Neural progenitor cell (in vitro differentiated cells): Measurements from ENCODE around the gene TCEANC2. TPM values are rescaled to one million over a fixed set of nuclear protein-coding genes. Genes with fewer than 3 reads are reported as not detected.
A peak's percentile ranks its signal among the peaks of the same experiment; 100 is the strongest.

ENCODE experiments used
- DNase-seq: peaks from one replicate; pipeline ENCODE4 v3.0.0-alpha.2; 2016; ENCODE audit warnings: low spot score
- H2AFZ ChIP-seq: fragments of 200-600 bp; sonication (generic); replicated peaks from 2 replicates; pipeline ENCODE4 v1.6.1; 2016; ENCODE audit warnings: antibody characterized with exemption
- H3F3A ChIP-seq: fragments of 200-600 bp; sonication (generic); 2 replicates; pipeline ENCODE4 v1.6.1; 2016; ENCODE audit warnings: antibody characterized with exemption, low read depth
- H3K27ac ChIP-seq: fragments of 200-600 bp; sonication (generic); 2 replicates; pipeline ENCODE4 v1.5.1; 2016; ENCODE audit warnings: mild to moderate bottlenecking
- H3K27me3 ChIP-seq: fragments of 200-600 bp; sonication (generic); 2 replicates; pipeline ENCODE4 v1.6.1; 2016; ENCODE audit warnings: mild to moderate bottlenecking, moderate library complexity
- H3K36me3 ChIP-seq: fragments of 200-600 bp; sonication (generic); 2 replicates; pipeline ENCODE4 v1.5.1; 2016
- H3K4me1 ChIP-seq: fragments of 200-600 bp; sonication (generic); 2 replicates; pipeline ENCODE4 v1.6.1; 2016; ENCODE audit warnings: mixed run types
- H3K4me2 ChIP-seq: fragments of 200-600 bp; sonication (generic); 2 replicates; pipeline ENCODE4 v1.6.1; 2016
- H3K4me3 ChIP-seq: fragments of 200-600 bp; sonication (generic); 2 replicates; pipeline ENCODE4 v1.5.1; 2016
- H3K79me2 ChIP-seq: fragments of 200-600 bp; sonication (generic); 2 replicates; pipeline ENCODE4 v1.6.1; 2016; ENCODE audit warnings: low read depth
- H3K9ac ChIP-seq: fragments of 200-600 bp; sonication (generic); 2 replicates; pipeline ENCODE4 v1.6.1; 2016
- H3K9me3 ChIP-seq: fragments of 200-600 bp; sonication (generic); 2 replicates; pipeline ENCODE4 v1.5.1; 2016; ENCODE audit warnings: low read depth
- H4K20me1 ChIP-seq: fragments of 200-600 bp; sonication (generic); 2 replicates; pipeline ENCODE4 v1.6.1; 2016; ENCODE audit warnings: low read depth
- H3K27ac Mint-ChIP-seq: 3 replicates; pipeline ENCODE4 v1.8.0; 2021; ENCODE audit warnings: mixed read lengths
- H3K27me3 Mint-ChIP-seq: 2 replicates; pipeline ENCODE4 v1.8.0; 2022; ENCODE audit warnings: low read depth, mild to moderate bottlenecking, inconsistent platforms, moderate library complexity, mixed read lengths; ENCODE audit not compliant: insufficient read depth
- H3K36me3 Mint-ChIP-seq: 3 replicates; pipeline ENCODE4 v1.8.0; 2021; ENCODE audit warnings: mixed read lengths
- H3K4me1 Mint-ChIP-seq: 3 replicates; pipeline ENCODE4 v1.8.0; 2021; ENCODE audit warnings: mixed read lengths
- H3K4me3 Mint-ChIP-seq: 3 replicates; pipeline ENCODE4 v1.8.0; 2021; ENCODE audit warnings: mild to moderate bottlenecking, moderate library complexity, mixed read lengths
- H3K9me3 Mint-ChIP-seq: 3 replicates; pipeline ENCODE4 v1.8.0; 2020; ENCODE audit warnings: mixed read lengths
- CTCF ChIP-seq: fragments of 200-600 bp; sonication (generic); IDR thresholded peaks from 2 replicates; pipeline ENCODE4 v1.5.1; 2017; ENCODE audit warnings: antibody characterized with exemption, mild to moderate bottlenecking
- EZH2 ChIP-seq: fragments of 200-600 bp; sonication (generic); IDR thresholded peaks from 2 replicates; pipeline ENCODE4 v1.6.1; 2017; ENCODE audit warnings: antibody characterized with exemption, mild to moderate bottlenecking, moderate library complexity
- EZH2phosphoT487 ChIP-seq: fragments of 200-600 bp; sonication (generic); IDR thresholded peaks from 2 replicates; pipeline ENCODE4 v1.6.1; 2017; ENCODE audit warnings: antibody characterized with exemption
- total RNA-seq: library from RNA; depleted of rRNA; stranded (reverse); fragments of >200 nt; gene quantifications from 2 replicates; pipeline ENCODE4 v1.2.3, GENCODE V29; 2015; ENCODE audit warnings: low replicate concordance

Gene TCEANC2
- total RNA-seq, 1 donor from 2014 or later: 11.6 TPM

GRCh38 chr1:54132495-54132894 lies 79.1 kb downstream of the TCEANC2 start:
- peaks cover 9% of the 10 kb centered on the region for H3F3A ChIP-seq
- H3K79me2 ChIP-seq: no peaks in the 10 kb centered on the region
- H3K36me3 ChIP-seq: no peaks in the 10 kb centered on the region
- DNase-seq: no peak
- Mint-ChIP-seq H3K4me3 (no peak overlapping the region), H3K4me1 (peaks cover 33% of the 10 kb centered on the region), H3K27ac (no peak overlapping the region), H3K9me3 (no peaks in the 10 kb centered on the region), H3K27me3 (peaks cover 12% of the 10 kb centered on the region), H3K36me3 (no peaks in the 10 kb centered on the region)
- no peaks in the 10 kb centered on the region for H3K9me3 ChIP-seq
- TF ChIP-seq EZH2 (no peak), EZH2phosphoT487 (no peak), CTCF (no peak)
- H3K27me3 ChIP-seq: no peaks in the 10 kb centered on the region
- no peak overlapping the region for H3K9ac ChIP-seq
- H3K4me3 ChIP-seq: no peak overlapping the region
- H4K20me1 ChIP-seq: no peaks in the 10 kb centered on the region
- no peak overlapping the region for H2AFZ ChIP-seq
- H3K27ac ChIP-seq: no peak overlapping the region
- peaks cover 20% of the 10 kb centered on the region for H3K4me1 ChIP-seq
- no peak overlapping the region for H3K4me2 ChIP-seq

GRCh38 chr1:54134295-54134694 lies 80.9 kb downstream of the TCEANC2 start:
- H2AFZ ChIP-seq: no peak overlapping the region
- no peaks in the 10 kb centered on the region for H3K9me3 ChIP-seq
- Mint-ChIP-seq H3K9me3 (no peaks in the 10 kb centered on the region), H3K36me3 (no peaks in the 10 kb centered on the region), H3K27me3 (peaks cover 9% of the 10 kb centered on the region), H3K4me1 (peaks cover 45% of the 10 kb centered on the region), H3K27ac (peak overlapping the region; percentile 82), H3K4me3 (no peak overlapping the region)
- peaks cover 9% of the 10 kb centered on the region for H3F3A ChIP-seq
- no peak overlapping the region for H3K4me2 ChIP-seq
- H3K4me1 ChIP-seq: peaks cover 26% of the 10 kb centered on the region
- H3K4me3 ChIP-seq: no peak overlapping the region
- TF ChIP-seq EZH2: no peak
- TF ChIP-seq CTCF: no peak
- TF ChIP-seq EZH2phosphoT487: no peak
- H3K27me3 ChIP-seq: no peaks in the 10 kb centered on the region
- no peaks in the 10 kb centered on the region for H4K20me1 ChIP-seq
- no peaks in the 10 kb centered on the region for H3K79me2 ChIP-seq
- H3K36me3 ChIP-seq: no peaks in the 10 kb centered on the region
- H3K9ac ChIP-seq: no peak overlapping the region
- DNase-seq: no peak
- no peak overlapping the region for H3K27ac ChIP-seq

- H3K9ac ChIP-seq: no peak overlapping the region
- TF ChIP-seq EZH2phosphoT487 (no peak), EZH2 (no peak), CTCF (no peak)
- peaks cover 26% of the 10 kb centered on the region for H3K4me1 ChIP-seq
- Mint-ChIP-seq H3K9me3 (no peaks in the 10 kb centered on the region), H3K27me3 (peaks cover 11% of the 10 kb centered on the region), H3K4me3 (peak overlapping the region; percentile 54), H3K27ac (peak overlapping the region; percentile 98), H3K4me1 (peaks cover 45% of the 10 kb centered on the region), H3K36me3 (no peaks in the 10 kb centered on the region)
- peak overlapping the region; percentile 65 for H3K4me2 ChIP-seq
- H4K20me1 ChIP-seq: no peaks in the 10 kb centered on the region
- H3K27me3 ChIP-seq: no peaks in the 10 kb centered on the region
- no peaks in the 10 kb centered on the region for H3K36me3 ChIP-seq
- H3K9me3 ChIP-seq: no peaks in the 10 kb centered on the region
- H2AFZ ChIP-seq: peak overlapping the region; percentile 70
- H3K79me2 ChIP-seq: no peaks in the 10 kb centered on the region
- peak; percentile 43 for DNase-seq
- H3K4me3 ChIP-seq: no peak overlapping the region
- H3F3A ChIP-seq: peaks cover 9% of the 10 kb centered on the region
- no peak overlapping the region for H3K27ac ChIP-seq
Observed at GRCh38 chr1:54135436-54136120, 82.2 kb downstream of the TCEANC2 start.
